Measurements from ENCODE around the gene MEIG1. TPM values are rescaled to one million over a fixed set of nuclear protein-coding genes. Genes with fewer than 3 reads are reported as not detected.

The MEIG1 gene
- total RNA-seq, 1 donor from 2014 or later, result not detected

GRCh38 chr10:14916600-14916999 lies 42.6 kb upstream of the MEIG1 start:
- Histone ChIP-seq H4K20me1 (ENCODE audit: low read depth) (no peaks in the 10 kb centered on the region), H3K27me3 (no peaks in the 10 kb centered on the region), H2AFZ (replicated peaks) (no peak overlapping the region), H3K4me1 (no peaks in the 10 kb centered on the region), H3K4me3 (no peak overlapping the region), H3K79me2 (ENCODE audit: low read depth) (no peaks in the 10 kb centered on the region), H3K9ac (no peak overlapping the region), H3K4me2 (no peak overlapping the region), H3K36me3 (peaks cover 23% of the 10 kb centered on the region), H3K27ac (no peak overlapping the region), H3F3A (ENCODE audit: low read depth) (no peaks in the 10 kb centered on the region), H3K9me3 (ENCODE audit: low read depth) (no peaks in the 10 kb centered on the region)
- Mint-ChIP-seq H3K27me3 (ENCODE audit: insufficient read depth, low read depth) (peaks cover 1% of the 10 kb centered on the region), H3K4me1 (no peaks in the 10 kb centered on the region), H3K36me3 (peaks cover 83% of the 10 kb centered on the region), H3K4me3 (no peak overlapping the region), H3K27ac (no peak overlapping the region), H3K9me3 (peaks cover 55% of the 10 kb centered on the region)
- TF ChIP-seq EZH2phosphoT487 (IDR thresholded peaks at IDR 0.05) (no peak), CTCF (IDR thresholded peaks at IDR 0.05) (no peak), EZH2 (IDR thresholded peaks at IDR 0.05) (no peak)
- no peak for DNase-seq (ENCODE audit: low spot score)

- no peak for TF ChIP-seq EZH2phosphoT487 (IDR thresholded peaks at IDR 0.05)
- TF ChIP-seq CTCF (IDR thresholded peaks at IDR 0.05), result no peak
- TF ChIP-seq EZH2 (IDR thresholded peaks at IDR 0.05), result no peak
- Histone ChIP-seq H3K27me3 (no peaks in the 10 kb centered on the region), H3K79me2 (ENCODE audit: low read depth) (no peaks in the 10 kb centered on the region), H2AFZ (replicated peaks) (no peak overlapping the region), H3K4me1 (no peaks in the 10 kb centered on the region), H3K9ac (no peak overlapping the region), H3K36me3 (peaks cover 23% of the 10 kb centered on the region), H3K4me3 (no peak overlapping the region), H3K9me3 (ENCODE audit: low read depth) (no peaks in the 10 kb centered on the region), H3K27ac (no peak overlapping the region), H3K4me2 (no peak overlapping the region), H4K20me1 (ENCODE audit: low read depth) (no peaks in the 10 kb centered on the region), H3F3A (ENCODE audit: low read depth) (no peaks in the 10 kb centered on the region)
- Mint-ChIP-seq H3K9me3 (peaks cover 49% of the 10 kb centered on the region), H3K4me1 (no peaks in the 10 kb centered on the region), H3K4me3 (no peak overlapping the region), H3K27me3 (ENCODE audit: insufficient read depth, low read depth) (no peaks in the 10 kb centered on the region), H3K36me3 (peaks cover 82% of the 10 kb centered on the region), H3K27ac (no peak overlapping the region)
- no peak for DNase-seq (ENCODE audit: low spot score)
Measured at GRCh38 chr10:14917827-14918226, 41.4 kb upstream of the MEIG1 start.

DNA sequence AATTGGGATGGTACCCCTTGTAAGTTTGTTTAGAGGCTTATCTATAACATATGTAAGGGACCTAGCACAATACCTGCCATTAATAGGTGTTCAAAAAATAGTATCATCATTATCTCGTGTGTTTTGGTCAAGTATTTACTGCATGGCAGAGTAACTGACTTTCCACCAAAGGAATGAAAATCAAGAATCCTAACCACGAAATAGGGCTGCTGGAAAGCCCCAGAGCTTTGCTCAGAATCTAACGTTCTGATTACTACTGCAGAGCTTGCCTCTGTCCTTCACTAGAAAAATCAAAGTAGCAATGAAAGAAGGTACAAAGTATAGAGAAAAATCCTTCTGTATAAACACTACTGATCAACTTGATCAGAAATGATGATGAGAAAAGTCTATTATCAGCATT lies 40.2 kb upstream of the MEIG1 start:
- H3K36me3 Mint-ChIP-seq, result peaks cover 75% of the 10 kb centered on the region
- H3K4me3 Mint-ChIP-seq, result no peak overlapping the region
- H3K36me3 ChIP-seq, result peaks cover 23% of the 10 kb centered on the region
- H4K20me1 ChIP-seq (ENCODE audit: low read depth), result no peaks in the 10 kb centered on the region
- no peak overlapping the region for H3K27ac ChIP-seq
- H3K27me3 Mint-ChIP-seq (ENCODE audit: insufficient read depth, low read depth), result no peaks in the 10 kb centered on the region
- no peak overlapping the region for H3K9ac ChIP-seq
- H3K4me2 ChIP-seq, result no peak overlapping the region
- H3F3A ChIP-seq (ENCODE audit: low read depth), result no peaks in the 10 kb centered on the region
- H3K4me1 ChIP-seq, result no peaks in the 10 kb centered on the region
- no peaks in the 10 kb centered on the region for H3K79me2 ChIP-seq (ENCODE audit: low read depth)
- no peak overlapping the region for H3K27ac Mint-ChIP-seq
- H3K9me3 ChIP-seq (ENCODE audit: low read depth), result no peaks in the 10 kb centered on the region
- H2AFZ ChIP-seq (replicated peaks), result no peak overlapping the region
- no peaks in the 10 kb centered on the region for H3K4me1 Mint-ChIP-seq
- TF ChIP-seq EZH2 (IDR thresholded peaks at IDR 0.05), result no peak
- TF ChIP-seq EZH2phosphoT487 (IDR thresholded peaks at IDR 0.05), result no peak
- no peak for TF ChIP-seq CTCF (IDR thresholded peaks at IDR 0.05)
- no peak for DNase-seq (ENCODE audit: low spot score)
- H3K9me3 Mint-ChIP-seq, result peaks cover 40% of the 10 kb centered on the region
- H3K27me3 ChIP-seq, result no peaks in the 10 kb centered on the region
- H3K4me3 ChIP-seq, result no peak overlapping the region
